ENCODE measurements around the gene PTAR1.
"Not testable (repeated sequence)": the region's sequence is repeated elsewhere in the genome, so short reads cannot be mapped to it uniquely, and the experiment has no call there.

Gene PTAR1

GRCh38 chr9:69797675-69798074, 37.9 kb upstream of the PTAR1 start:
- DNase-seq (ENCODE audit: insufficient read length, low spot score) (no peak), FAIRE-seq (peak; percentile 97)
- TF ChIP-seq CTCF (IDR thresholded peaks at IDR 0.05; ENCODE audit: insufficient read depth, missing control alignments) = no peak

GRCh38 chr9:69794356-69794755, 34.5 kb upstream of the PTAR1 start:
- TF ChIP-seq CTCF (IDR thresholded peaks at IDR 0.05; ENCODE audit: insufficient read depth, missing control alignments) = no peak
- DNase-seq (ENCODE audit: insufficient read length, low spot score) (no peak), FAIRE-seq (no peak)

GRCh38 chr9:69785757-69786156, 25.9 kb upstream of the PTAR1 start:
- DNase-seq (ENCODE audit: insufficient read length, low spot score) (no peak), FAIRE-seq (peak; percentile 68)
- TF ChIP-seq CTCF (IDR thresholded peaks at IDR 0.05; ENCODE audit: insufficient read depth, missing control alignments) = peak; percentile 8

- DNase-seq (ENCODE audit: insufficient read length, low spot score) = no peak
- TF ChIP-seq CTCF (IDR thresholded peaks at IDR 0.05; ENCODE audit: insufficient read depth, missing control alignments) = no peak
- no peak for FAIRE-seq
Observed at GRCh38 chr9:69773258-69773657, 13.4 kb upstream of the PTAR1 start.

- no peak for DNase-seq (ENCODE audit: insufficient read length, low spot score)
- TF ChIP-seq CTCF (IDR thresholded peaks at IDR 0.05; ENCODE audit: insufficient read depth, missing control alignments) = no peak
- FAIRE-seq = no peak
Observed at GRCh38 chr9:69771775-69772418, 12.1 kb upstream of the PTAR1 start.

- TF ChIP-seq CTCF (IDR thresholded peaks at IDR 0.05; ENCODE audit: insufficient read depth, missing control alignments) = no peak
- FAIRE-seq (no peak), DNase-seq (ENCODE audit: insufficient read length, low spot score) (no peak)
Observed at GRCh38 chr9:69768716-69769115, 8.9 kb upstream of the PTAR1 start.

- no peak for DNase-seq (ENCODE audit: insufficient read length, low spot score)
- FAIRE-seq = no peak
- no peak for TF ChIP-seq CTCF (IDR thresholded peaks at IDR 0.05; ENCODE audit: insufficient read depth, missing control alignments)
Observed at GRCh38 chr9:69768101-69768500, 8.3 kb upstream of the PTAR1 start.

- not testable (repeated sequence) for DNase-seq (ENCODE audit: insufficient read length, low spot score); FAIRE-seq
Observed at GRCh38 chr9:69763862-69764261, 4.1 kb upstream of the PTAR1 start.

Measured in D721Med (cell line).